Measurements from ENCODE around the gene PALM2AKAP2.

DNA sequence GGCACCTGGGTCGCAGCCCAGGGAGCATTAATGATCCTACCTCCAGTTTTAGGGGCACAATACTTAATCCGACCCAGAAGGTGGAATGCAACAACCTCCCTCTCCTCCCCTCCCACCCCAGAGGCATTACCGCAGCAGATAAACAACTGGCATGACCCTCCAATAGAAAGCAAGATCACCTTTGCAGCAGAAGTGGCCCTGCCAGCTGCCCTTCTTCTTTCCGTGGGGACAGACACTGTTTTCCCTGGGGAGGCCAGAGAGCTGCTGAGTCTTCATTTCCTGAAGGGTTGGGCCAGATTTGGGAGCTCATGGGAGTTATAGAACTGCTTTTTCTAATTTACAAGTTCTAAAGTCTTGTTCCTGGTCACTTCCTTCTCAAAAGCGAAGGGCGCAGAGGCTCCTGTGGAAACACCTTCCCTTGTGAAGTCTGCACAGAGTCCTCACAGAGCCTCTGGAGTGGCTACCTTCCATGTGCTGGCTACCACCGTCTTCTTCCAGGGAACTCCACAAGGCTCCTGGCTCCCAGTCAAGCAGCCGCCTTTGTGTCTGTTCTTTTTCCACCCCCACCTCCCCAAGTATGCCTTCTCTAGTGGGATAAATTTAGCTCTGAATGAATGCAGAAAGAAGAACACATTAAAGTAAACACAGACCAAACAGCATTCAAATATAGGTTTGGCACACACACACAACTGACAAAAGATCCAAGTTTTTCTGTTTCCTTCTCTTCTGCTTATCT, 8.0 kb upstream of the PALM2AKAP2 start:
- TF ChIP-seq, protein P1, sequence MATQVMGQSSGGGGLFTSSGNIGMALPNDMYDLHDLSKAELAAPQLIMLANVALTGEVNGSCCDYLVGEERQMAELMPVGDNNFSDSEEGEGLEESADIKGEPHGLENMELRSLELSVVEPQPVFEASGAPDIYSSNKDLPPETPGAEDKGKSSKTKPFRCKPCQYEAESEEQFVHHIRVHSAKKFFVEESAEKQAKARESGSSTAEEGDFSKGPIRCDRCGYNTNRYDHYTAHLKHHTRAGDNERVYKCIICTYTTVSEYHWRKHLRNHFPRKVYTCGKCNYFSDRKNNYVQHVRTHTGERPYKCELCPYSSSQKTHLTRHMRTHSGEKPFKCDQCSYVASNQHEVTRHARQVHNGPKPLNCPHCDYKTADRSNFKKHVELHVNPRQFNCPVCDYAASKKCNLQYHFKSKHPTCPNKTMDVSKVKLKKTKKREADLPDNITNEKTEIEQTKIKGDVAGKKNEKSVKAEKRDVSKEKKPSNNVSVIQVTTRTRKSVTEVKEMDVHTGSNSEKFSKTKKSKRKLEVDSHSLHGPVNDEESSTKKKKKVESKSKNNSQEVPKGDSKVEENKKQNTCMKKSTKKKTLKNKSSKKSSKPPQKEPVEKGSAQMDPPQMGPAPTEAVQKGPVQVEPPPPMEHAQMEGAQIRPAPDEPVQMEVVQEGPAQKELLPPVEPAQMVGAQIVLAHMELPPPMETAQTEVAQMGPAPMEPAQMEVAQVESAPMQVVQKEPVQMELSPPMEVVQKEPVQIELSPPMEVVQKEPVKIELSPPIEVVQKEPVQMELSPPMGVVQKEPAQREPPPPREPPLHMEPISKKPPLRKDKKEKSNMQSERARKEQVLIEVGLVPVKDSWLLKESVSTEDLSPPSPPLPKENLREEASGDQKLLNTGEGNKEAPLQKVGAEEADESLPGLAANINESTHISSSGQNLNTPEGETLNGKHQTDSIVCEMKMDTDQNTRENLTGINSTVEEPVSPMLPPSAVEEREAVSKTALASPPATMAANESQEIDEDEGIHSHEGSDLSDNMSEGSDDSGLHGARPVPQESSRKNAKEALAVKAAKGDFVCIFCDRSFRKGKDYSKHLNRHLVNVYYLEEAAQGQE (IDR thresholded peaks at IDR 0.05; ENCODE audit: insufficient replicate concordance, low read depth) = no peak
- TF ChIP-seq, protein P2, sequence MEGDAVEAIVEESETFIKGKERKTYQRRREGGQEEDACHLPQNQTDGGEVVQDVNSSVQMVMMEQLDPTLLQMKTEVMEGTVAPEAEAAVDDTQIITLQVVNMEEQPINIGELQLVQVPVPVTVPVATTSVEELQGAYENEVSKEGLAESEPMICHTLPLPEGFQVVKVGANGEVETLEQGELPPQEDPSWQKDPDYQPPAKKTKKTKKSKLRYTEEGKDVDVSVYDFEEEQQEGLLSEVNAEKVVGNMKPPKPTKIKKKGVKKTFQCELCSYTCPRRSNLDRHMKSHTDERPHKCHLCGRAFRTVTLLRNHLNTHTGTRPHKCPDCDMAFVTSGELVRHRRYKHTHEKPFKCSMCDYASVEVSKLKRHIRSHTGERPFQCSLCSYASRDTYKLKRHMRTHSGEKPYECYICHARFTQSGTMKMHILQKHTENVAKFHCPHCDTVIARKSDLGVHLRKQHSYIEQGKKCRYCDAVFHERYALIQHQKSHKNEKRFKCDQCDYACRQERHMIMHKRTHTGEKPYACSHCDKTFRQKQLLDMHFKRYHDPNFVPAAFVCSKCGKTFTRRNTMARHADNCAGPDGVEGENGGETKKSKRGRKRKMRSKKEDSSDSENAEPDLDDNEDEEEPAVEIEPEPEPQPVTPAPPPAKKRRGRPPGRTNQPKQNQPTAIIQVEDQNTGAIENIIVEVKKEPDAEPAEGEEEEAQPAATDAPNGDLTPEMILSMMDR (IDR thresholded peaks at IDR 0.05; ENCODE audit: insufficient read depth, low read length) = no peak
